Mesodermal cell (in vitro differentiated cells): Measurements from ENCODE around the gene RPRD2.

Experiments
- H3K27ac ChIP-seq: 2 replicates; pipeline ENCODE4 v1.7.0; 2013; ENCODE audit warnings: mild to moderate bottlenecking, low read depth, low read length, moderate library complexity; ENCODE audit not compliant: severe bottlenecking
- H3K36me3 ChIP-seq: 2 replicates; pipeline ENCODE4 v1.7.1; 2013; ENCODE audit warnings: mild to moderate bottlenecking, low read length, moderate library complexity; ENCODE audit not compliant: control insufficient read depth, insufficient read depth
- H3K4me1 ChIP-seq: one replicate; pipeline ENCODE4 v1.7.1; 2013; ENCODE audit warnings: mild to moderate bottlenecking, low read length; ENCODE audit not compliant: insufficient read depth, control insufficient read depth, poor library complexity, severe bottlenecking
- H3K4me3 ChIP-seq: 2 replicates; pipeline ENCODE4 v1.7.0; 2013; ENCODE audit warnings: low read length, control low read depth, mild to moderate bottlenecking; ENCODE audit not compliant: insufficient read depth, poor library complexity, severe bottlenecking; ENCODE audit errors: extremely low read depth
- H3K9me3 ChIP-seq: 2 replicates; pipeline ENCODE4 v1.7.1; 2013; ENCODE audit warnings: mild to moderate bottlenecking, low read length, moderate library complexity; ENCODE audit not compliant: control insufficient read depth
- WGBS, 2 experiments: methylation state at CpG; one replicate each; pipeline ENCODE4 v1.1.5; 2013; ENCODE audit warnings: missing lambda C conversion rate in 2 of 2; ENCODE audit not compliant: insufficient coverage in 2 of 2; 5-methylcytosine and 5-hydroxymethylcytosine counted together

Gene RPRD2

DNA sequence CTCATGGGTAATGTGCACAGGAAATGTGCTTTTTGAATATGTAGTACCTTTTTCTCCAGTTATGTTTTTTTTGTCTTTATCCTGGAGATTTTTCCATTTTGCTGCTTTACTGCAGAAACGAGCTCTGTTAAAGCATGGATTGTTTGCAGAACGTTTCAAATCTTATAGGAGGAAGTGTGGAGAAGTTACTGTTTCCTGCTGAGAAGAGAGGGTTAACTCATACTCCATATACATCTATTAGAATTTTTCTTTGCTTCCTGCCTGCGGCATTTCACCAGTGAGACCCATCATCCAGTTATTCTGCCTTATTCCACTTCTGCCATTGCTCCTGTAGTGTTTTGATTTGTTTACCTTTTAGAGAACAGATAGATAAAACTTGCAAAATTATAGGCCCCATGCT, 2.0 kb downstream of the RPRD2 start:
- WGBS, 2 experiments: no CpG with 5 or more reads among the region's 3 CpGs

DNA sequence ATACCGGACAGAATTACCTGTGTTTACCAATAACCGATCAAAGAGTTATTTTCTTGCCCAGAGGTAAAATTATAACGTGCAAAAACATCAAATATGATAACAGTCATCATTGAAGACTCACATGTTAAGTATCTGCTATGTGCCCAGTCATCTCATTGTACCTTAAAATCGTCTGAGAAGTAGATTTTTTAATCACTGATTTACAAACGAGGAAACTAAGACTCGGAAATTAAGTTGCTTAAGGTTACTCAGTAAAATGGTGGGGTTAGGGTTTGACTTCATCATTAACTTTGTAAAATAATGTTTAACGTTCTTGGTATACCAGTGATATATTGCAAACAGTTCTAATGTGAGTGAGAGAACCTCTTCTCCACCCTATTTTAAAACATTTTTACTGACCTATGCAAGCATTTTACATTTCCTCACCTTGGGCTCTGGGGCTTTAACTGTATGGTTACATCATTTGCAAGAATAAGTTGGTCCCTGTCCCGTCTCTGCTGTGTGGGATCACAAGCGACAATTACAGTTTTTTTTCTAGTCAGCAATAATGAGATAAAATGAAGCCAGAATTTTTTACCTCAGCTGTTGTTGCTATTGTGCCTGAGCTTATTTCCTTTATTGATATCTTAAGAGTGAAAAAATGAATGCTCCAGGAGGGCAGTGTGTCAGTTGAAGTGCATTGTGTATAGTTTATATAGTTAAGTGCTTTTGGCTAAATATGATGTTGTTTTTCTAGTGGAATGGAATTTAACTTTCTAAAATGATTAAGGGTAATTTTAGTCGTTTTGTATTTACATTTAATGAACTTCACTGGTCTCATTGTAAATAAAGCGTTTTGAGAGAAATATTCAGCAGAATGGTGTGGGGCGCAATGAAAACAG, 2.7 kb downstream of the RPRD2 start:
- Histone ChIP-seq H3K4me3 (peak overlapping the region; percentile 85), H3K36me3 (peaks cover 7% of the 10 kb centered on the region), H3K9me3 (no peaks in the 10 kb centered on the region), H3K27ac (no peak overlapping the region), H3K4me1 (peaks cover 4% of the 10 kb centered on the region)
- 20% methylated on average over 2 to 3 of the region's 12 CpGs for WGBS, 2 experiments

More for the DNA sequence above, 2.0 kb downstream of the RPRD2 start:
- peak overlapping the region; percentile 18 for H3K27ac ChIP-seq
- H3K4me3 ChIP-seq: peak overlapping the region; percentile 85
- H3K9me3 ChIP-seq: no peaks in the 10 kb centered on the region
- H3K36me3 ChIP-seq: peaks cover 7% of the 10 kb centered on the region
- peaks cover 4% of the 10 kb centered on the region for H3K4me1 ChIP-seq

DNA sequence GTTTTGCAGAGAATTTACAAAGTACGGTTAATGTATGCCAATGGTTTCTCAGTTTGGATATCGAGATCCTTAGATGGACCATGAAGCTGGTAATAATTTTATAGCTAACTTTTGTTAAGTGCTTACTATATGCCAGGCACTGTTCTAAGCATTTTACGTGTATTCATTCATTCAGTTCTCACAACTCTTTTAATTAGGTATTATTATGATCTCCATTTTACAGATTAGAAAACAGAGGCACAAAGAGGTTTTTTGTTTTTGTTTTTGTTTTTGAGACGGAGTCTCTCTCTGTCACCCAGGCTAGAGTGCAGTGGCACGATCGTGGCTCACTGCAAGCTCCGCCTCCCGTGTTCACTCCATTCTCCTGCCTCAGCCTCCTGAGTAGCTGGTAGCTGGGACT, 7.2 kb downstream of the RPRD2 start:
- peaks cover 4% of the 10 kb centered on the region for H3K4me1 ChIP-seq
- no peak overlapping the region for H3K27ac ChIP-seq
- H3K36me3 ChIP-seq: peaks cover 10% of the 10 kb centered on the region
- H3K4me3 ChIP-seq: no peak overlapping the region
- no peaks in the 10 kb centered on the region for H3K9me3 ChIP-seq
- WGBS, 2 experiments: 85 to 100% methylated on average over 2 to 4 of the region's 8 CpGs

DNA sequence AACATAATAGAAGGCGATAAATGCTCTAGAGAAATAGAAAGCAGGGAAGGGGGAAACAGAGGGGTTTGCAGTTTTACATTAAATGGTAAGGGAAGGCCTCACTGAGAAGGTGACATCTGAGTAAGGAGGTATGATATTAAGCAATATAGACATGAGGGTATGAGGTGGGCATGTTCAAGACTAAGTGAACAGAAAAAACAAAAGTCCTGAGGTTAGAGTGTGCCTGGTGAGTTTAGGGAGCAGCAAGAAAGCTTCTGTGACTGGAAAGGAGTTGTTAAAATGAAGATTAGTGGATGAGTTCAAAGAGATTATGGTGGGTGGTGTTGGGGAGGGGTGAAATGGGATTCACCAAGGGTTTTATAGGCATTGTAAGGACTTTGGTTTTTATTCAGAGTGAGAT, 8.6 kb downstream of the RPRD2 start:
- no peaks in the 10 kb centered on the region for H3K9me3 ChIP-seq
- H3K36me3 ChIP-seq: peaks cover 10% of the 10 kb centered on the region
- 100% methylated on average over 1 of the region's 1 CpG for WGBS, 2 experiments

GRCh38 chr1:150376110-150376509, 12.2 kb downstream of the RPRD2 start:
- Histone ChIP-seq H3K4me1 (peaks cover 4% of the 10 kb centered on the region), H3K36me3 (peaks cover 2% of the 10 kb centered on the region), H3K4me3 (no peak overlapping the region), H3K27ac (no peak overlapping the region), H3K9me3 (no peaks in the 10 kb centered on the region)

More for the DNA sequence above, 8.6 kb downstream of the RPRD2 start:
- Histone ChIP-seq H3K27ac (no peak overlapping the region), H3K4me1 (peaks cover 4% of the 10 kb centered on the region), H3K4me3 (no peak overlapping the region)

GRCh38 chr1:150383631-150384324, 19.8 kb downstream of the RPRD2 start:
- Histone ChIP-seq H3K4me1 (no peaks in the 10 kb centered on the region), H3K27ac (no peak overlapping the region), H3K36me3 (no peaks in the 10 kb centered on the region), H3K9me3 (no peaks in the 10 kb centered on the region), H3K4me3 (no peak overlapping the region)
- WGBS, 2 experiments: 84 to 100% methylated on average over 1 to 2 of the region's 3 CpGs

GRCh38 chr1:150385537-150386445, 21.8 kb downstream of the RPRD2 start:
- WGBS, 2 experiments: 89 to 100% methylated on average over 4 to 5 of the region's 10 CpGs
- Histone ChIP-seq H3K4me1 (no peaks in the 10 kb centered on the region), H3K9me3 (no peaks in the 10 kb centered on the region), H3K4me3 (no peak overlapping the region), H3K36me3 (no peaks in the 10 kb centered on the region), H3K27ac (no peak overlapping the region)

- no peak overlapping the region for H3K27ac ChIP-seq
Measured at GRCh38 chr1:150386592-150386991, 22.6 kb downstream of the RPRD2 start.

GRCh38 chr1:150387200-150387599, 23.3 kb downstream of the RPRD2 start:
- no peak overlapping the region for H3K4me3 ChIP-seq
- H3K36me3 ChIP-seq: no peaks in the 10 kb centered on the region
- no peaks in the 10 kb centered on the region for H3K4me1 ChIP-seq
- H3K27ac ChIP-seq: no peak overlapping the region
- no peaks in the 10 kb centered on the region for H3K9me3 ChIP-seq

More at GRCh38 chr1:150386592-150386991, 22.6 kb downstream of the RPRD2 start:
- WGBS, 2 experiments: no CpG with 5 or more reads among the region's 1 CpG
- Histone ChIP-seq H3K9me3 (no peaks in the 10 kb centered on the region), H3K36me3 (no peaks in the 10 kb centered on the region), H3K4me3 (no peak overlapping the region), H3K4me1 (no peaks in the 10 kb centered on the region)

DNA sequence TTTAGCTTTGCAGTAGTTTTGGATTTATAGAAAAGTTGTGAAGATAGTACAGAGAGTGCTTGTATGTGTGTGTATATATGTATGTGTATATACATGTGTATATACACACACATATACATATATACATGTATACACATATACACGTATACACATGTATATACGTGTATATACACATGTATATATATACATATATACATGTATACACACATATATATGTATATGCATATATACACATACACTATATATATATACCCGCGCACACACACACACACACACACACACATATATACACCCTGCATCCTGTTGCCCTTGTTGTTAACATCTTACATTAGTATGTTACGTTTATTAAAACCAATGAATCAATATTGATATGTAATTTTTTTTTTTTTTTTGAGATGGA, 24.3 kb downstream of the RPRD2 start:
- Histone ChIP-seq H3K36me3 (no peaks in the 10 kb centered on the region), H3K4me1 (no peaks in the 10 kb centered on the region), H3K27ac (no peak overlapping the region), H3K4me3 (no peak overlapping the region), H3K9me3 (no peaks in the 10 kb centered on the region)
- no CpG with 5 or more reads among the region's 5 CpGs for WGBS, 2 experiments
